Ureter (tissue), 1 donor: ENCODE measurements around the gene TEX101. TPM values are rescaled to one million over a fixed set of nuclear protein-coding genes. Genes with fewer than 3 reads are reported as not detected.
"Not testable (repeated sequence)": the region's sequence is repeated elsewhere in the genome, so short reads cannot be mapped to it uniquely, and the experiment has no call there.

ENCODE experiments used
- DNase-seq: peaks from one replicate; pipeline ENCODE4 v3.0.0-alpha.2; 2020; ENCODE audit warnings: low spot score
- total RNA-seq: library from RNA; stranded (reverse); gene quantifications from one replicate; pipeline ENCODE4 v1.2.4, GENCODE V29; 2023
- donor health status: DM: yes; HTN: yes; CAD: no.

Gene TEX101
- total RNA-seq: not detected

- DNase-seq: no peak
Observed at GRCh38 chr19:43414554-43414953, at the start of gene TEX101. TSS of gene TEX101 (plus strand) at chr19:43414890. CDS start at chr19:43415920, 1,030 bp downstream.

GRCh38 chr19:43365677-43366076 is 49.0 kb upstream of the TEX101 start:
- not testable (repeated sequence) for DNase-seq

- DNase-seq: no peak
Observed at GRCh38 chr19:43367822-43368221, 46.9 kb upstream of the TEX101 start.

- DNase-seq: not testable (repeated sequence)
Observed at GRCh38 chr19:43368897-43369296, 45.8 kb upstream of the TEX101 start.

- DNase-seq: no peak
Observed at GRCh38 chr19:43371909-43372308, 42.8 kb upstream of the TEX101 start.

GRCh38 chr19:43372462-43372861 is 42.2 kb upstream of the TEX101 start:
- DNase-seq: no peak

- DNase-seq: not testable (repeated sequence)
Observed at GRCh38 chr19:43377624-43378023, 37.1 kb upstream of the TEX101 start.

- DNase-seq: no peak
Observed at GRCh38 chr19:43380008-43380407, 34.7 kb upstream of the TEX101 start.

GRCh38 chr19:43380771-43381386 is 33.8 kb upstream of the TEX101 start:
- no peak for DNase-seq

- DNase-seq: not testable (repeated sequence)
Observed at GRCh38 chr19:43382586-43383216, 32.0 kb upstream of the TEX101 start.

GRCh38 chr19:43383254-43383653 is 31.4 kb upstream of the TEX101 start:
- DNase-seq: not testable (repeated sequence)

- not testable (repeated sequence) for DNase-seq
Observed at GRCh38 chr19:43383759-43384158, 30.9 kb upstream of the TEX101 start.

GRCh38 chr19:43390903-43391551 is 23.7 kb upstream of the TEX101 start:
- not testable (repeated sequence) for DNase-seq

GRCh38 chr19:43391552-43391935 is 23.1 kb upstream of the TEX101 start:
- not testable (repeated sequence) for DNase-seq

- DNase-seq: not testable (repeated sequence)
Observed at GRCh38 chr19:43393501-43393900, 21.2 kb upstream of the TEX101 start.

- no peak for DNase-seq
Observed at GRCh38 chr19:43395561-43395960, 19.1 kb upstream of the TEX101 start.

GRCh38 chr19:43406297-43406696 is 8.4 kb upstream of the TEX101 start:
- DNase-seq: no peak

GRCh38 chr19:43407416-43408005 is 7.2 kb upstream of the TEX101 start:
- no peak for DNase-seq

- DNase-seq: no peak
Observed at GRCh38 chr19:43408043-43408442, 6.6 kb upstream of the TEX101 start.

GRCh38 chr19:43409415-43409814 is 5.3 kb upstream of the TEX101 start:
- DNase-seq: no peak

- DNase-seq: no peak
Observed at GRCh38 chr19:43412441-43412840, 2.2 kb upstream of the TEX101 start.

- DNase-seq: no peak
Observed at GRCh38 chr19:43416951-43417623, 2.4 kb downstream of the TEX101 start.
